UCSD-AML1 (cell line): ENCODE data around the gene KCMF1.

Experiments used
- DNase-seq: peaks from one replicate; lab custom pipeline; 2025; ENCODE audit not compliant: unreplicated experiment; lab: John Stamatoyannopoulos, UW

KCMF1 gene

GRCh38 chr2:85019121-85019520 lies 48.2 kb downstream of the KCMF1 start:
- DNase-seq = no peak

- no peak for DNase-seq
These were observed 51.3 kb downstream of the KCMF1 start for GRCh38 chr2:85022232-85022631.

- no peak for DNase-seq
These were observed 53.5 kb downstream of the KCMF1 start for GRCh38 chr2:85024372-85025047.

- DNase-seq = no peak
These were observed 61.7 kb downstream of the KCMF1 start for GRCh38 chr2:85032621-85033020.

GRCh38 chr2:85033388-85033787 lies 62.4 kb downstream of the KCMF1 start:
- no peak for DNase-seq

- no peak for DNase-seq
These were observed 63.2 kb downstream of the KCMF1 start for GRCh38 chr2:85034158-85034557.

- no peak for DNase-seq
These were observed 66.7 kb downstream of the KCMF1 start for GRCh38 chr2:85037622-85038021.

- no peak for DNase-seq
These were observed 71.4 kb downstream of the KCMF1 start for GRCh38 chr2:85042330-85042729.

- no peak for DNase-seq
These were observed 77.6 kb downstream of the KCMF1 start for GRCh38 chr2:85048534-85048933.

- no peak for DNase-seq
These were observed 78.3 kb downstream of the KCMF1 start for GRCh38 chr2:85049236-85049635.

GRCh38 chr2:85053802-85054201 lies 82.8 kb downstream of the KCMF1 start:
- DNase-seq = no peak

GRCh38 chr2:85057226-85057962 lies 86.4 kb downstream of the KCMF1 start:
- no peak for DNase-seq

- DNase-seq = no peak
These were observed 90.9 kb downstream of the KCMF1 start for GRCh38 chr2:85061896-85062295.

- DNase-seq = no peak
These were observed 91.6 kb downstream of the KCMF1 start for GRCh38 chr2:85062565-85062964.

- no peak for DNase-seq
These were observed 93.1 kb downstream of the KCMF1 start for GRCh38 chr2:85063981-85064599.

GRCh38 chr2:85064927-85065577 lies 94.1 kb downstream of the KCMF1 start:
- DNase-seq = no peak

GRCh38 chr2:85066006-85066740 lies 95.2 kb downstream of the KCMF1 start:
- no peak for DNase-seq

GRCh38 chr2:85066874-85067351 lies 96.0 kb downstream of the KCMF1 start:
- DNase-seq = peak; percentile 53

- DNase-seq = no peak
These were observed 100.1 kb downstream of the KCMF1 start for GRCh38 chr2:85071096-85071495.

- DNase-seq = no peak
These were observed 102.1 kb downstream of the KCMF1 start for GRCh38 chr2:85073033-85073432.
